ENCODE measurements around the gene YWHAG.
"Not testable (repeated sequence)": the region's sequence is repeated elsewhere in the genome, so short reads cannot be mapped to it uniquely, and the experiment has no call there.

YWHAG gene

GRCh38 chr7:76346097-76346496 lies 12.7 kb downstream of the YWHAG start:
- DNase-seq = no peak

- no peak for DNase-seq
These were observed 14.9 kb downstream of the YWHAG start for GRCh38 chr7:76343931-76344321.

GRCh38 chr7:76343294-76343930 lies 15.4 kb downstream of the YWHAG start:
- no peak for DNase-seq

DNA sequence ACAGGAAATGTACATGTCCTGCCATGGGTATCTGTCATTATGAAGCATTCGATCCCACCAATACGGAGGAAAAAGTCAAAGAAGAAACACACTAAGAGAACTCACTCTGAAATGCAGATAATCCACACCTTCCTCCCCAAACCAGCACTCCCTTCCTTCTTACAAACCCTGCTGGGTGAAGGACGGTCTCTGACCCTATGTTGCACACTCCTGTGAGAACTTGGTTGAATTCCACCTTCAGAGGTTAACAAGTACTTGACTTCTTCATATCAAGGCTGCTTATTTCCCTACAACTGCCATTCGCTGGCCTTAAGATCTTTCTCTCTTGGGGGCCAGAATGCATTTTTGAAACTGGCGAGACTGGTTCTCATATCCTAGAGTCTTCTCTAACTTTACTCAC lies 16.6 kb downstream of the YWHAG start:
- DNase-seq = no peak

DNA sequence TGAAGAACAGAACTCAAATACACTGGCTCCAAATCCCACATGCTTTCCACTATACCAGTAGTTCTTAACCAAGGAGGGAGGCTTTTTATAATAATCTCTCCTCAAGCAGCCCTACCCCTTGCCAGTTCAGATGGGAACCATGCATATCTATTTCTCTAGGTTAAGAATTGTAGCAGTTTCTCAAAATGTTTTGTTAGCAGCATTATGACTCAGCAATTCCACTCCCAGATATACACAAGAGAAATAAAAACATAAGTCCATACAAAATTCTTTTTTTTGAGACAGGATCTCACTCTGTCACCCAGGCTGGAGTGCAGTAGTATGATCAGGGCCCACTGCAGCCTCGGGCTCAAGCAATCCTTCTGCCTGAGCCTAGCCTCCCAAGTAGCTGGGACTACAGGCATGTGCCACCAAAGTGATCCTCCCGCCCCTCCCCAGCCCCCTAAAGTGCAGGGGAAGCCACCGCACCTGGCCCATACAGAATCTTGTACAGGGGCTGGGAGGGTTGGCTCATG lies 18.1 kb downstream of the YWHAG start:
- DNase-seq = no peak

- DNase-seq = no peak
These were observed 20.3 kb downstream of the YWHAG start for GRCh38 chr7:76338298-76339084.

DNA sequence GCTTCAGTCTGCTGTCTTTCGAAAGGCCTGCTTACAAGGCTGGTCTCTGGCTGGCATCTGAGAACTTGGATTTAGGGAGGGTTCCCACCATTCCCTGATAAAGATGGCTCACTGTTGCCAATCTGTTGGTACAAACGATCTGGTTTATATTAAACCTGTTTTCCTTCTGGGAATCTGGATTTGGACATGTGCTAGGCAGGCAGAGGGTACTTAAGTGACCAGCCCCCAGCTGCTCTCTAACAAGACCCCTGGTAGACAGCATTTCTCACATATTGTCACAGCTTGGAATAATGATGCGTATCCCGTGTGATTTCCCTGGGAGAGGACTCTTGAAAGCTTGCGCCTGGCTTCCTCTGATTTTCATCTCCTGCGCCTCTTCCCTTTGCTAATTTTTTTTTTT lies 21.6 kb downstream of the YWHAG start:
- no peak for DNase-seq

DNA sequence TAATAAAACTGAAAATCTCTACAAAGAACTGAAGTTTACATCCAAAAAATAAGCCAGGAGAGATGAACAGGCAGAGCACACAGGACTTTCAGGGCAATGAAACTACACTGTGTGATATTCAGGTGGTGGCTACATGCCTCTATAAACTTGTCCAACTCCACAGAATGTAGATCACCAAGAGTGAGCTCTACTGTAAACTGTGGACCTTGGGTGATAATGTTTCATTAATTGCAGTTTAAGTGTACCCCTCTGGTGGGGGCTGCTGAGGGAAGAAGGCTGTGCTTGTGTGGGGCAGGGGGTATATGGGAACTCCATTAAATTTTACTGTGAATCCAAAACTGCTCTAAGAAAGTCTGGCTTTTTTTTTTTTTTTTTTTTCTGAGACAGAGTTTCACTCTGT lies 22.7 kb downstream of the YWHAG start:
- DNase-seq = no peak

GRCh38 chr7:76335417-76335816 lies 23.4 kb downstream of the YWHAG start:
- not testable (repeated sequence) for DNase-seq

GRCh38 chr7:76334320-76334967 lies 24.3 kb downstream of the YWHAG start:
- no peak for DNase-seq

GRCh38 chr7:76333511-76334101 lies 25.2 kb downstream of the YWHAG start:
- DNase-seq = no peak

DNA sequence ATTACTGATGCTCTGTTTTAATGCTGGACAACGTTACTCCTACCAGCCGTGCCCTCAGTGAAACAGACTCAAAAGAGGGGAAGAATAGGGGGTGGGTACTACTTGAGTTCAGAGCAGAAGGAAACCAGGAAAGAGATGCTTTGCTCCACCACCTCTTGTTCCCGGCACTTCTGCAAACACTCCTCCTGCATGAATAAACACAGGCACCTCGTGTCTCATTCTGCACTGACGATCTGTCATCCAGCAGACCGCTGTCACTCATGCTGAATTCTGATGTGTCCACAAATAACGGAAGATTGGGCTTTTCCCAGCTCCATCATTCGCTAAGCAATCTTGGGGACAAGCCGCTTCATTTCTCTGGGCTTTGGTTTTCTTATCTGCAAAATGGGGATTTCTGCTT lies 26.7 kb downstream of the YWHAG start:
- no peak for DNase-seq

- DNase-seq = no peak
These were observed 28.1 kb downstream of the YWHAG start for GRCh38 chr7:76330673-76331072.

DNA sequence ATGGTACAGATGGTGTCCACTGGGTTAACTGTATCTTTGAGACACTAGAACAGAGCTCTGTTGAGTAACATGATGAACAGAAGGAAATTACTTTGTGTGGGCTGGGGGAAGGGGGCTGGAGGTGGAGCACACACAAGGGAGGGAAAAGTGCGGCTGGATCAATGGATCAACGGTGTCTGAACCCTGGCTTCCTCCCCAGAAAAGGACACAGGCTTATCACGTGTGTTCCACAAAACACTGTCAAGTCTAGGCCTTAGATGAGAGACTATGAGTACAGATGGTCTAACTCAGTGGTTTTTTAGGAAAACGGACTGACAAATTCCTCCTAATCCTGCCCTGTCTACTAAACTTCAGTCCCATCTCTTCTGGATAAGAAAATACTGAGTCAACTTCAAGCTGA lies 28.5 kb downstream of the YWHAG start:
- no peak for DNase-seq

GRCh38 chr7:76329479-76329878 lies 29.3 kb downstream of the YWHAG start:
- no peak for DNase-seq

GRCh38 chr7:76328389-76328788 lies 30.4 kb downstream of the YWHAG start:
- DNase-seq = no peak

GRCh38 chr7:76327610-76328009 lies 31.2 kb downstream of the YWHAG start:
- no peak for DNase-seq

GRCh38 chr7:76326646-76327233 lies 32.1 kb downstream of the YWHAG start:
- no peak for DNase-seq

DNA sequence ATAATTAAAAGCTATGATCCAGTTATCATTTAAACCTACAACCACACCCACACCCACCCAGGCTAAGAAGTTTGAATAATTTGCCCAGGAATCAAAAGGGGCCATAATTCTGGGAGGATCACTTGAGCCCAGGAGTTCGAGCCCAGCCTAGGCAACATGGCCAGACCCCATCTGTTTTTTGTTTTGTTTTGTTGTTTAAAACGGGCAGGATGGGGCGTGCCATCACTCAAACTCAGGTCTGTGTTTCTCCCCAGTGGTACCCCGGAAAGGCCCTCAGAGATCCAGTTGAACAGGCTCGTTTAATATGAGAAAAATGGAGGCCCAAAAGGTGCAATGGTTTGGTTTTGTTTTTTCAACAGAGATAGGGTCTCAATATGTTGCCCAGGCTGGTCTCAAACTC lies 33.0 kb downstream of the YWHAG start:
- DNase-seq = no peak

DNA sequence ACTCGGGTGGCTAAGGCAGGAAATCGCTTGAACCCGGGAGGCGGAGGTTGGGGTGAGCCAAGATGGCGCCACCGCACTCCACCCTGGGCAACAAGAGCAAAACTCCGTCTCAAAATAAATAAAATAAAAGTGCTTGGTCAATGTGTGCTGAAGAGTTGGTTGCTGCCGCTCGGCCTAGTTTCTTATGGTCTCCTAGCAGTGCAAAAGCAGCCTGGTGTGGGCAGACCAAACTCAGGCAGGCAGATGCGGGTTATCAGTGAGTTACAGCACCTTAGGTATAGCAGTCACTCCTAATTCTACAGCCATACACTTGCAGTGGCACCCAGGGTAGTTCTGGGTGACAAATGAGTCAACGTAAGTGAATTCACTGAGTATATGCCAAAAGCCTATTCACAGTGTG lies 33.7 kb downstream of the YWHAG start:
- no peak for DNase-seq

DNA sequence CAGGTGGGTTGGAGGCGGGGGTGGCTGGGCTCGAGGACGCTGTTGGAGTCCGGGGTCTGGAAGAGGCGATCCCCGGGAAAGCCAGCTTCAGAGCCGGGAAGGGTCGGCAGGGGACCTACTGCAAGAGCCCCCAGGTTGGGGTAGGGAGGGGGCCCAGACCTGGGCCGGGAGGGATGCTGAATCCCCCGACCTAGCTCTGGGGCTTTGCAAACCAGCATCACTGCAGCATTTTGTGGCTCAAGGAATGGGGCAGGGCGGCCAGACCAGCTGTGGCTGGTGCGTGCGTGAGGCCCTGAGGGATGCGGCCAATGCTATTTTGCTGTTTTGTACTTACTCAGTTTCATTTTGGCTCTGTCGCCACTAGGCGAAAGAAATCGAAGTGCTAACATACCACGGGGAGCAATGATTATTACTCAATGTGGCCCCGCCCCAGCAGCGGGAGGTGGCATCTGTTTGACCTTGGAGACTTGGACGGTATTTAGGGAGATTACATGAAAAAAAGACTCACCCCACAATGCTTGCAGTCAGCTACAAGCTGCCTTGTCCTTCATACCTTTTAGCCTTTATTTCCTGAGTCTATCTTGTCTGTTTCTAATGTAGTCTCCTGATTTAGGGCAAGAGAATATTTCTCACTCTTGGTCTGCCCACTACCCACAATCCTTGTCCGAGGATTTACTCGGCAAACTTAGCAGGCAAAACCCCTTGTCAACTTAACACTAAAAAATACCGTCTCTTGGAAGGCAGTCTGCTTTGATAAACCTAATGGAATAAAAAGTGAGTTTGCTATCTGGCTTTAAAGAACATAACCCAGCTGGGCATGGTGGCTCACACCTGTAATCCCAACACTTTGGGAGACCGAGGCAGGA lies 40.1 kb downstream of the YWHAG start:
- DNase-seq = no peak

All from NCI-H187 treated with DMSO at 0.1 percent for 48 hours (cell line).